Kidney epithelial cell (primary cell): ENCODE results near the gene ALDH2. TPM values are rescaled to one million over a fixed set of nuclear protein-coding genes. Genes with fewer than 3 reads are reported as not detected.

Experiments used
- DNase-seq: peaks from one replicate; pipeline ENCODE4 v3.0.0-alpha.2; 2010; ENCODE audit warnings: low read depth
- H3K27me3 ChIP-seq: 2 replicates; pipeline ENCODE4 v1.6.0; 2011; ENCODE audit warnings: low read length; ENCODE audit not compliant: control insufficient read depth, insufficient read depth
- H3K36me3 ChIP-seq: 2 replicates; pipeline ENCODE4 v1.5.1; 2011; ENCODE audit warnings: low read length; ENCODE audit not compliant: control insufficient read depth, insufficient read depth
- H3K4me3 ChIP-seq: 2 replicates; pipeline ENCODE4 v1.5.1; 2011; ENCODE audit warnings: low read depth, mild to moderate bottlenecking, control low read depth, low read length
- total RNA-seq: library from RNA; depleted of rRNA; stranded (reverse); fragments of >200 nt; gene quantifications from 2 replicates; pipeline ENCODE4 v1.2.3, GENCODE V29; 2015
- TF ChIP-seq, protein P1 (sequence below): IDR thresholded peaks from 2 replicates; pipeline ENCODE4 v1.5.1; 2011; ENCODE audit warnings: mild to moderate bottlenecking, moderate library complexity, low read length, control low read depth, inconsistent platforms; ENCODE audit not compliant: insufficient read depth, poor library complexity, severe bottlenecking

Gene ALDH2
- total RNA-seq, 1 donor from 2014 or later = 23.2 TPM

DNA sequence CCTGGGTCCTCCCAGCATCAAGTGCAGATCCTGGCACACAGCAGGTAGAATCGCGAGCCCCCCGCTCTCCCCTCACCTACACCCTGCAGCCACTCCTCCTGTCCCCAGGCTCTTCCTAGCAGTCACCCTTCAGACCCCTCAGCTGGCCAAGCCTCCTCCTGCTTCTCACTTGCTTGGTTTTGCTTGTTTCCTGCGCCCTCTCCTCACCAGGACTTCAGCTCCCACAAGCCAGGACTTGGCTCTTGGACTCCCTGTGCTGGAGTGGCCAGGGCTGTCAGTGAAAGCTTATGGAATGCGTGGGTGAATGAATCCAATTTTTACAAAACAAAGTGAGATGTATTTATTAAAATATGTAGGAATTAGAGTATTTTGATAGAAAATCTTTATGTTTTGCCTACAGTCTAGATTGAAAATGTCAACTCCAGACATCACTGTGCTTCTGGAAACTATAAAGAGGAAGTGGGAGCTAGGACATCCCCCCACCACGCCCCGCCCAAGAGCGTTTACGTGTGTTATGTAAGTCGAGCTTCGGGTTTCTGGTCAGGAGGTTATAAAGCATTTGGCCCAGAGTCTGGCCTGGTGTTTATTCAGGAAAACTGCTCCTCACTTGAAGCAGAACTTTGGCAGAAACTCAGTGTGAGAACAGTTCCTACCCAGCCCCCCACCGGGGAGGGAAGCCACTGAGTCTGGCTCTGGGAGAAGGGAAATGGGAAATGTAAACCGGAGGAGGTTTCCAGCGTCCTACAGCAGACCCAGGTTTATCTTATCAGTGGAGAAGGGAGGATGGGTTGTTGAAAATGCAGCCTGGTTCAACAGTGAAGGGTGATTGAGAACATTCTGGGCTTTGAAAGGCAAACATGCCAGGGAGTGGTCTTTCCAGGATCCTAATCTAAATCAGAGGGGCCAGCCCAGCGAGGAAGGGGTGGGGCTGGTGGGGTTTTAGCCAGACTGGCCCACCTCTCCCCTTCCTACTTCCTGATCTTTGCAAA, 8.8 kb downstream of the ALDH2 start:
- Histone ChIP-seq H3K36me3 (no peaks in the 10 kb centered on the region), H3K4me3 (no peak overlapping the region), H3K27me3 (no peaks in the 10 kb centered on the region)
- DNase-seq = no peak
- TF ChIP-seq, protein P1, sequence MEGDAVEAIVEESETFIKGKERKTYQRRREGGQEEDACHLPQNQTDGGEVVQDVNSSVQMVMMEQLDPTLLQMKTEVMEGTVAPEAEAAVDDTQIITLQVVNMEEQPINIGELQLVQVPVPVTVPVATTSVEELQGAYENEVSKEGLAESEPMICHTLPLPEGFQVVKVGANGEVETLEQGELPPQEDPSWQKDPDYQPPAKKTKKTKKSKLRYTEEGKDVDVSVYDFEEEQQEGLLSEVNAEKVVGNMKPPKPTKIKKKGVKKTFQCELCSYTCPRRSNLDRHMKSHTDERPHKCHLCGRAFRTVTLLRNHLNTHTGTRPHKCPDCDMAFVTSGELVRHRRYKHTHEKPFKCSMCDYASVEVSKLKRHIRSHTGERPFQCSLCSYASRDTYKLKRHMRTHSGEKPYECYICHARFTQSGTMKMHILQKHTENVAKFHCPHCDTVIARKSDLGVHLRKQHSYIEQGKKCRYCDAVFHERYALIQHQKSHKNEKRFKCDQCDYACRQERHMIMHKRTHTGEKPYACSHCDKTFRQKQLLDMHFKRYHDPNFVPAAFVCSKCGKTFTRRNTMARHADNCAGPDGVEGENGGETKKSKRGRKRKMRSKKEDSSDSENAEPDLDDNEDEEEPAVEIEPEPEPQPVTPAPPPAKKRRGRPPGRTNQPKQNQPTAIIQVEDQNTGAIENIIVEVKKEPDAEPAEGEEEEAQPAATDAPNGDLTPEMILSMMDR = no peak

DNA sequence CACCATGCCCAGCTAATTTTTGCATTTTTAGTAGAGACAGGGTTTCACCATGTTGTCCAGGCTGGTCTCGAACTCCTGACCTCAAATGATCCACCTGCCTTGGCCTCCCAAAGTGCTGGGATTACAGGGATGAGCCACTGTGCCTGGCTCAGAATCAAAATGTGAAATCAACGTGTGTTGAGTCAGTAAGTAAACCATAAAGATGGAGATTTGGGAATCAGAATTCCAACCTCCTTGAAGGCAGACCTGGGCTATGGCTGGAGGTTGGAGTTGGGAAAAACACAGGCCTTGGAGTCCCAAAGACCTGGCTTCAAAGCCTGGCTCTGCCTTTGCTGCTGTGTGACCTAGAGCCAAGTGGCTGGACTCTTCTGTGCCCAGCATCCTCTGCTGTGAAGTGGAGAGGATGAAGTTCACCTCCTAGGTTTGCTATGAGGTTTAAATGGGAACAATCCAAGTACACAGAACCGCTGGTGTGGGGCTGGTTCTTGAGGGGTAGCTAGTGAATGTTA, 10.2 kb downstream of the ALDH2 start:
- TF ChIP-seq, protein P1 = no peak

DNA sequence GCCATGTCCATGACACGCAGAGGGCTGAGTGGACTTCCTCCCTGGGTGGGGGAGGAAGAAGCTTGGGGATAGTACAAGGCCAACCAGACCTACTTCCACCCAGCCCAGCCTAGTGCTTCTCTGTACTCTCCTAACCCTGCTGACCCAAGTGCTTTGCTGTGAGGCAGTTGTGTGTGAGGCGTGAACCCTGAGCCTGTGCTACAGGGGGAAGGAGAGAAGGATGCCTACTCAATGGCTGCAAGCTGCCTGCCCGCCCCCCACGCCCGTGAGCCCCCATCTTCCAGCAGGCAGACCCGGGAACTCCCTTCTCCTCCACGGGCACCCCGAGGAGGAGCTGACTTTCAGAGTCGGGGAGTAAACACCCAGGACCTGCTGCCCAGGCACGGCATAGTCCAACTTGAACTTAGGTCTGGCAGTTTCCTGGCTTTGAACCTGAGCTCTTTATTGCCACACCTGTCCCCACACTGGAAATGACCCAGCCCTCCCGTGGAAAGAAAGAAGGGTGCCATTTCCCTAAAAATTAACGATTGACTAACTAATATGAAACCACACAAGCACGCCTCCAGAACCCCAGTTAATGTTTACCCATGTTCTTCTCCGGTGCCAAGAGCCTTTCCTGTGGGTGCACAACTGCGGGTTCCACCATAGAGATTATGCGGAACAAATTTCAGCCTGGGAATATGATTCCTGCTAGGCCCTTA, 10.8 kb downstream of the ALDH2 start:
- Histone ChIP-seq H3K27me3 (no peaks in the 10 kb centered on the region), H3K36me3 (no peaks in the 10 kb centered on the region), H3K4me3 (no peak overlapping the region)
- no peak for DNase-seq
- TF ChIP-seq, protein P1 = no peak

More for the DNA sequence above, 10.2 kb downstream of the ALDH2 start:
- no peak for DNase-seq
- no peaks in the 10 kb centered on the region for H3K36me3 ChIP-seq
- H3K4me3 ChIP-seq = no peak overlapping the region
- no peaks in the 10 kb centered on the region for H3K27me3 ChIP-seq

DNA sequence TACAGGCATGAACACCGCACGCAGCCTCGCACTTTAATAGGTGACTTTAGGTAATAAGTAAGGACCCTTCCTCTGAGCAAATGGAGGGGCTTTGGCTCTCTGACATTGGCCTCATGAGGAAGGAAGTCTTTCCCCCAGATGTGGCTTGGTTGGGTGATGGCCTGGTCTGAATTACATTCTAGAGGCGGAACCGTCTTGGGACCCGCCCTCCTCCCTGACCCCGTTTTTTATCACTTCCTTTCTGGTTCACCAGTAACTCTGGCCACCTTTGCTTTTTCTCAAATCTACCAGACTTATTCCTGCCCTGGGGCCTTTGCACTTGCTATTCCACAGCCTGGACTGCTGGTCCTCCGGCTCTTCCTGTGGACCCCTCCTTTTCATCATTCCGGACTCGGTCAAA, 13.4 kb downstream of the ALDH2 start:
- no peak overlapping the region for H3K4me3 ChIP-seq
- H3K27me3 ChIP-seq = no peaks in the 10 kb centered on the region
- H3K36me3 ChIP-seq = no peaks in the 10 kb centered on the region
- TF ChIP-seq, protein P1 = no peak
- no peak for DNase-seq

DNA sequence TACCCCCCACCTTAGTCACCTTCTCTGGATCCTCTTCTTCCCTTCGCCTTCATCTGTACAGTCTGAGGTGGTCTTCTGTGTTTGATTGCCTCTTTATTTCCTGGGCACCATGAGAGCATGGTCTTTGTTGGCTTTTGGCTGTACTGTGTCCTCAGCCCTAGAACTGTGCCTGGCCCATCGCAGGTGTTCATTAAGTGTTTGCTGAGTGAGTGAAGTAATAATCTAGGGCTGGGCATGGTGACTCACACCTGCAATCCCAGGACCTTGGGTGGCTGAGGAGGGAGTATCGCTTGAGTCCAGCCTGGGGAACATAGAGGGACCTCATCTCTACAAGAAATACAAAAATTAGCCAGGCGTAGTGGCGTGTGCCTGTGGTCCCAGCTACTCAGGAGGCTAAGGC, 13.9 kb downstream of the ALDH2 start:
- Histone ChIP-seq H3K4me3 (no peak overlapping the region), H3K27me3 (no peaks in the 10 kb centered on the region), H3K36me3 (no peaks in the 10 kb centered on the region)
- TF ChIP-seq, protein P1 = no peak
- DNase-seq = no peak
